ENCODE data around the gene OAT.

OAT gene

DNA sequence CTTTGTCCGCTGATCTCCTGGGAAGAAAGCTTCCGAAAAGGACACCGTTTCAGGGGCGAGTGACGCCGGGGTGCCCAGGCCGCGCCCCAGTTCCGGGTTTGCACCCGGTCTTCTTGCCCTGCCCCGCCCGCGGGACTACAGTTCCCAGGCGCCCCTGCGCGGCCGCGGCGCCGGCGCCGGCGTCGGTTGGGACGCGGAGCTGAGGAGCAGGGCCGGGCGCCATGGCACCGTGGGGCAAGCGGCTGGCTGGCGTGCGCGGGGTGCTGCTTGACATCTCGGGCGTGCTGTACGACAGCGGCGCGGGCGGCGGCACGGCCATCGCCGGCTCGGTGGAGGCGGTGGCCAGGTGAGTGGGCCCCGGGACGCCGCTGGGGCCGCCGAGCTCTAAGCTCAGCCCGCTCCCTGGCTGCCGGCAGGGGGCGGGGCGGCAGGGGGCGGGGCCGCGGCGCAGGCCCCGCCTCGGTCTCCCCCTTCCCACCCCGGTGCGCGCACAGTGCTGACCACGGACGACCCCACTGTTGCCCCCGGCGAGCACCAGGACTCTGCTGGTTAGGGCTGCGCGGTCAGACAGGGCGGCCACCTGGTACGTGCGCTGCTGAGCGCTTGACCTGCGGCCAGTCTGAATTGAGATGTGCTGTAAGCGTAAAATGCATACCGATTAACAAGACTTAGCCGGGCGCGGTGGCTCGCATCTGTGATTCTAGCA is 43.1 kb upstream of the OAT start, which contains the start of gene LHPP:
TSS of gene LHPP (plus strand) at position 182 of the 706 bp plus-strand sequence. CDS start at position 222, 40 bp downstream.
- TF ChIP-seq, protein P1, sequence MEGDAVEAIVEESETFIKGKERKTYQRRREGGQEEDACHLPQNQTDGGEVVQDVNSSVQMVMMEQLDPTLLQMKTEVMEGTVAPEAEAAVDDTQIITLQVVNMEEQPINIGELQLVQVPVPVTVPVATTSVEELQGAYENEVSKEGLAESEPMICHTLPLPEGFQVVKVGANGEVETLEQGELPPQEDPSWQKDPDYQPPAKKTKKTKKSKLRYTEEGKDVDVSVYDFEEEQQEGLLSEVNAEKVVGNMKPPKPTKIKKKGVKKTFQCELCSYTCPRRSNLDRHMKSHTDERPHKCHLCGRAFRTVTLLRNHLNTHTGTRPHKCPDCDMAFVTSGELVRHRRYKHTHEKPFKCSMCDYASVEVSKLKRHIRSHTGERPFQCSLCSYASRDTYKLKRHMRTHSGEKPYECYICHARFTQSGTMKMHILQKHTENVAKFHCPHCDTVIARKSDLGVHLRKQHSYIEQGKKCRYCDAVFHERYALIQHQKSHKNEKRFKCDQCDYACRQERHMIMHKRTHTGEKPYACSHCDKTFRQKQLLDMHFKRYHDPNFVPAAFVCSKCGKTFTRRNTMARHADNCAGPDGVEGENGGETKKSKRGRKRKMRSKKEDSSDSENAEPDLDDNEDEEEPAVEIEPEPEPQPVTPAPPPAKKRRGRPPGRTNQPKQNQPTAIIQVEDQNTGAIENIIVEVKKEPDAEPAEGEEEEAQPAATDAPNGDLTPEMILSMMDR (conservative IDR thresholded peaks at IDR 0.05; ENCODE audit: control insufficient read depth, insufficient read depth, low read depth, low read length) = no peak
- peak; percentile 65 for DNase-seq (ENCODE audit: low read depth)
- peak within 1 kb of the TSS; percentile 72 for H3K4me3 ChIP-seq (ENCODE audit: control insufficient read depth, low read depth, low read length)

DNA sequence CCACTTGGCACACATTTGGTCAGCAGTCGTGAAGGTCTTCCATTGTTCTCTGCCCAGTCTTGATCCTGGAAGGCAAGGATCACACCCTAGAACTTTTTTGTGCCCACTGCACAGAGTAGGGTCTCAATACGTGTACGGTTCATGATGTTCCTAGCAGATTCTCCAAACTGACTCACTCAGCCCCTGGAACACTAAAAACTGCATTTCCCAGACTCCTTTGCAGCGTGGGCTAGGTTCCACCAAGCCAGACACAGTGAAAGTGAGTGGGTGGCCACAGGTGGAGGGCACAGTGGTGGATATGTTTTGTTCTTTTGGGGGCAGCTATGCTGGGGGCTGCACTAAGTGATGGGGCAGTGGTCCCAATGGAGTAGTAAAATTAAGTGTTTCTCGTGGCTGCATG is 41.4 kb upstream of the OAT start:
- no peak overlapping the region for H3K4me3 ChIP-seq (ENCODE audit: control insufficient read depth, low read depth, low read length)
- TF ChIP-seq, protein P1 (conservative IDR thresholded peaks at IDR 0.05; ENCODE audit: control insufficient read depth, insufficient read depth, low read depth, low read length) = no peak
- no peak for DNase-seq (ENCODE audit: low read depth)

- TF ChIP-seq, protein P1 (conservative IDR thresholded peaks at IDR 0.05; ENCODE audit: control insufficient read depth, insufficient read depth, low read depth, low read length) = no peak
- no peak overlapping the region for H3K4me3 ChIP-seq (ENCODE audit: control insufficient read depth, low read depth, low read length)
- DNase-seq (ENCODE audit: low read depth) = no peak
Measured at GRCh38 chr10:124459395-124459794, 40.7 kb upstream of the OAT start.

- no peak for DNase-seq (ENCODE audit: low read depth)
- TF ChIP-seq, protein P1 (conservative IDR thresholded peaks at IDR 0.05; ENCODE audit: control insufficient read depth, insufficient read depth, low read depth, low read length) = no peak
- no peak overlapping the region for H3K4me3 ChIP-seq (ENCODE audit: control insufficient read depth, low read depth, low read length)
Measured at GRCh38 chr10:124458889-124459288, 40.2 kb upstream of the OAT start.

- no peak for DNase-seq (ENCODE audit: low read depth)
- TF ChIP-seq, protein P1 (conservative IDR thresholded peaks at IDR 0.05; ENCODE audit: control insufficient read depth, insufficient read depth, low read depth, low read length) = no peak
Measured at GRCh38 chr10:124458473-124458872, 39.8 kb upstream of the OAT start.

GRCh38 chr10:124455441-124455840 is 36.7 kb upstream of the OAT start:
- no peak overlapping the region for H3K4me3 ChIP-seq (ENCODE audit: control insufficient read depth, low read depth, low read length)
- DNase-seq (ENCODE audit: low read depth) = no peak
- TF ChIP-seq, protein P1 (conservative IDR thresholded peaks at IDR 0.05; ENCODE audit: control insufficient read depth, insufficient read depth, low read depth, low read length) = no peak

More at GRCh38 chr10:124458473-124458872, 39.8 kb upstream of the OAT start:
- no peak overlapping the region for H3K4me3 ChIP-seq (ENCODE audit: control insufficient read depth, low read depth, low read length)

Measured in fibroblast of mammary gland (primary cell).